Measurements from ENCODE around the gene PLCH1. TPM values are rescaled to one million over a fixed set of nuclear protein-coding genes. Genes with fewer than 3 reads are reported as not detected.

PLCH1 gene
- total and polyA plus RNA-seq, 9 donors, result 0.39 to 1.2 (median 0.53) TPM

GRCh38 chr3:155766206-155766605, 21.3 kb upstream of the PLCH1 start:
- H3K4me3 ChIP-seq (ENCODE audit: low read length), result no peak overlapping the region
- no peak for DNase-seq
- H3K9me3 ChIP-seq (replicated peaks; ENCODE audit: control insufficient read depth, low read depth, low read length), result peaks cover 2% of the 10 kb centered on the region
- H3K27ac ChIP-seq (ENCODE audit: low read length), result no peak overlapping the region
- no peaks in the 10 kb centered on the region for H3K27me3 ChIP-seq (ENCODE audit: control insufficient read depth, insufficient read depth, low read length)
- H3K36me3 ChIP-seq (ENCODE audit: control insufficient read depth, insufficient read depth, low read length), result peaks cover 5% of the 10 kb centered on the region
- WGBS (ENCODE audit: insufficient coverage), result no CpG with 5 or more reads among the region's 1 CpG
- no peaks in the 10 kb centered on the region for H3K4me1 ChIP-seq (ENCODE audit: control insufficient read depth, insufficient read depth, low read length)

- Histone ChIP-seq H3K27ac (ENCODE audit: low read length) (no peak overlapping the region), H3K4me3 (ENCODE audit: low read length) (no peak overlapping the region), H3K4me1 (ENCODE audit: control insufficient read depth, insufficient read depth, low read length) (no peaks in the 10 kb centered on the region), H3K9me3 (replicated peaks; ENCODE audit: control insufficient read depth, low read depth, low read length) (no peaks in the 10 kb centered on the region), H3K27me3 (ENCODE audit: control insufficient read depth, insufficient read depth, low read length) (no peaks in the 10 kb centered on the region), H3K36me3 (ENCODE audit: control insufficient read depth, insufficient read depth, low read length) (no peaks in the 10 kb centered on the region)
- no peak for DNase-seq
- WGBS (ENCODE audit: insufficient coverage), result no CpG with 5 or more reads among the region's 3 CpGs
These were observed 19.1 kb upstream of the PLCH1 start for GRCh38 chr3:155763870-155764463.

- Histone ChIP-seq H3K9me3 (replicated peaks; ENCODE audit: control insufficient read depth, low read depth, low read length) (no peaks in the 10 kb centered on the region), H3K4me3 (ENCODE audit: low read length) (no peak overlapping the region), H3K27ac (ENCODE audit: low read length) (no peak overlapping the region), H3K4me1 (ENCODE audit: control insufficient read depth, insufficient read depth, low read length) (no peaks in the 10 kb centered on the region), H3K27me3 (ENCODE audit: control insufficient read depth, insufficient read depth, low read length) (no peaks in the 10 kb centered on the region), H3K36me3 (ENCODE audit: control insufficient read depth, insufficient read depth, low read length) (no peaks in the 10 kb centered on the region)
- DNase-seq, result no peak
- WGBS (ENCODE audit: insufficient coverage), result 100% methylated on average over 1 of the region's 4 CpGs
These were observed 15.8 kb upstream of the PLCH1 start for GRCh38 chr3:155760653-155761052.

- DNase-seq, result no peak
- Histone ChIP-seq H3K4me1 (ENCODE audit: control insufficient read depth, insufficient read depth, low read length) (no peaks in the 10 kb centered on the region), H3K4me3 (ENCODE audit: low read length) (no peak overlapping the region), H3K27me3 (ENCODE audit: control insufficient read depth, insufficient read depth, low read length) (no peaks in the 10 kb centered on the region), H3K9me3 (replicated peaks; ENCODE audit: control insufficient read depth, low read depth, low read length) (no peaks in the 10 kb centered on the region), H3K27ac (ENCODE audit: low read length) (no peak overlapping the region), H3K36me3 (ENCODE audit: control insufficient read depth, insufficient read depth, low read length) (no peaks in the 10 kb centered on the region)
- no CpG with 5 or more reads among the region's 7 CpGs for WGBS (ENCODE audit: insufficient coverage)
These were observed 12.7 kb upstream of the PLCH1 start for GRCh38 chr3:155757577-155757976.

GRCh38 chr3:155753038-155753639, 8.3 kb upstream of the PLCH1 start:
- Histone ChIP-seq H3K36me3 (ENCODE audit: control insufficient read depth, insufficient read depth, low read length) (no peaks in the 10 kb centered on the region), H3K4me1 (ENCODE audit: control insufficient read depth, insufficient read depth, low read length) (no peaks in the 10 kb centered on the region), H3K4me3 (ENCODE audit: low read length) (no peak overlapping the region), H3K9me3 (replicated peaks; ENCODE audit: control insufficient read depth, low read depth, low read length) (no peaks in the 10 kb centered on the region), H3K27ac (ENCODE audit: low read length) (no peak overlapping the region), H3K27me3 (ENCODE audit: control insufficient read depth, insufficient read depth, low read length) (no peaks in the 10 kb centered on the region)
- 95% methylated on average over 7 of the region's 11 CpGs for WGBS (ENCODE audit: insufficient coverage)
- DNase-seq, result no peak

GRCh38 chr3:155748611-155749365, 3.9 kb upstream of the PLCH1 start:
- 31% methylated on average over 5 of the region's 8 CpGs for WGBS (ENCODE audit: insufficient coverage)
- Histone ChIP-seq H3K9me3 (replicated peaks; ENCODE audit: control insufficient read depth, low read depth, low read length) (no peaks in the 10 kb centered on the region), H3K36me3 (ENCODE audit: control insufficient read depth, insufficient read depth, low read length) (no peaks in the 10 kb centered on the region), H3K27me3 (ENCODE audit: control insufficient read depth, insufficient read depth, low read length) (peaks cover 22% of the 10 kb centered on the region), H3K4me1 (ENCODE audit: control insufficient read depth, insufficient read depth, low read length) (peaks cover 16% of the 10 kb centered on the region), H3K27ac (ENCODE audit: low read length) (no peak overlapping the region), H3K4me3 (ENCODE audit: low read length) (no peak overlapping the region)
- DNase-seq, result peak; percentile 45

GRCh38 chr3:155747946-155748290, 3.0 kb upstream of the PLCH1 start:
- H3K27ac ChIP-seq (ENCODE audit: low read length), result no peak overlapping the region
- H3K27me3 ChIP-seq (ENCODE audit: control insufficient read depth, insufficient read depth, low read length), result peaks cover 30% of the 10 kb centered on the region
- no peaks in the 10 kb centered on the region for H3K36me3 ChIP-seq (ENCODE audit: control insufficient read depth, insufficient read depth, low read length)
- no peaks in the 10 kb centered on the region for H3K9me3 ChIP-seq (replicated peaks; ENCODE audit: control insufficient read depth, low read depth, low read length)
- 60% methylated on average over 1 of the region's 3 CpGs for WGBS (ENCODE audit: insufficient coverage)
- no peak for DNase-seq
- no peak overlapping the region for H3K4me3 ChIP-seq (ENCODE audit: low read length)
- peaks cover 18% of the 10 kb centered on the region for H3K4me1 ChIP-seq (ENCODE audit: control insufficient read depth, insufficient read depth, low read length)

- WGBS (ENCODE audit: insufficient coverage), result 50% methylated on average over 1 of the region's 2 CpGs
- H3K36me3 ChIP-seq (ENCODE audit: control insufficient read depth, insufficient read depth, low read length), result no peaks in the 10 kb centered on the region
- H3K27me3 ChIP-seq (ENCODE audit: control insufficient read depth, insufficient read depth, low read length), result peaks cover 30% of the 10 kb centered on the region
- H3K4me3 ChIP-seq (ENCODE audit: low read length), result no peak overlapping the region
- peaks cover 18% of the 10 kb centered on the region for H3K4me1 ChIP-seq (ENCODE audit: control insufficient read depth, insufficient read depth, low read length)
- H3K9me3 ChIP-seq (replicated peaks; ENCODE audit: control insufficient read depth, low read depth, low read length), result no peaks in the 10 kb centered on the region
- peak; percentile 22 for DNase-seq
- no peak overlapping the region for H3K27ac ChIP-seq (ENCODE audit: low read length)
These were observed 2.5 kb upstream of the PLCH1 start for GRCh38 chr3:155747286-155747945.

- no peak overlapping the region for H3K4me3 ChIP-seq (ENCODE audit: low read length)
- DNase-seq, result no peak
- H3K27me3 ChIP-seq (ENCODE audit: control insufficient read depth, insufficient read depth, low read length), result peaks cover 30% of the 10 kb centered on the region
- H3K9me3 ChIP-seq (replicated peaks; ENCODE audit: control insufficient read depth, low read depth, low read length), result no peaks in the 10 kb centered on the region
- no CpG with 5 or more reads among the region's 1 CpG for WGBS (ENCODE audit: insufficient coverage)
- H3K36me3 ChIP-seq (ENCODE audit: control insufficient read depth, insufficient read depth, low read length), result no peaks in the 10 kb centered on the region
- peaks cover 18% of the 10 kb centered on the region for H3K4me1 ChIP-seq (ENCODE audit: control insufficient read depth, insufficient read depth, low read length)
- no peak overlapping the region for H3K27ac ChIP-seq (ENCODE audit: low read length)
These were observed 1.8 kb upstream of the PLCH1 start for GRCh38 chr3:155746703-155747102.
